Left colon (tissue), 2 donors: ENCODE results near the gene VAC14. TPM values are rescaled to one million over a fixed set of nuclear protein-coding genes. Genes with fewer than 3 reads are reported as not detected.

Source experiments
- ATAC-seq: fragments of 200-7000 bp; cut with Tn5 transposase; one replicate; pipeline ENCODE4 v1.9.1; 2020; ENCODE audit warnings: mild to moderate bottlenecking, moderate library complexity
- DNase-seq, 2 donors: peaks; one replicate each; pipeline ENCODE4 v3.0.0-alpha.2; 2020
- intact Hi-C, 2 donors: fragments of 100-400 bp; cut with DNase I in 1 of 2; cut with micrococcal nuclease in 1 of 2; formaldehyde crosslinking; loops; one replicate each; pipeline versions ENCODE4 v1.11.2 to v1.14.0; 2022; cut with DNase I, micrococcal nuclease
- total RNA-seq, 2 donors: library from RNA; stranded (reverse); fragmentation: NEBNext Ultra II Directional; extraction: Animal tissue kit (Norgen Biotek cat#: 25700); gene quantifications; one replicate each; pipeline ENCODE4 v1.2.1, GENCODE V29; 2021
- donor health status: DM: no; HTN: no; CAD: no.
- donor health status: DM: yes; HTN: yes; CAD: no.

VAC14 gene
- total RNA-seq, 2 donors from 2014 or later: 26.9 to 32.1 TPM

DNA sequence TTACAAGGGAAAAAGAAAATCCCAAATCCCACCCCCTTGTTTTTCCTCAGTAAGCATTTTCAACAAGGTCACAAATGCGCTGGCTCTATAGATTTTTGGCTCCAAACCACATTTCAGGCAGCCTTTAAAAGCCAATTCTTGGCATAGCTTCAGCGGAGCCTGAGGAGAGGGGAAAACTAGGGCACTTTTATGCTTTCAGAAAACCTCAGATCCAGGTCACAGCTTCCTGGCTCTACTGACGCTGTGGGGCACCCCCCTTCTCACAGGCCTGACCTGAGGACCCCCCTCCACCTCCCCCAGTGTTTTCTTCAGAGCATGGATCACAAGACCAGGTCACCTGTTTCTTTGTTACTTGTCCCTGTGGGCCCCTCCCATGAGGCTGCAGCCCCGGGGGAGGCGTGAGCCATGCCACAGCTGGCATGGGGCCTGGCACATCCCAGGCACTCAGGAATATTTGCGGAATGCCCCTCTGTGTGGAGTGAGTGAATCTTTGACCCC is 85.0 kb downstream of the VAC14 start:
- intact Hi-C loops: no loop called here
- no peak for DNase-seq
- no peak for ATAC-seq

DNA sequence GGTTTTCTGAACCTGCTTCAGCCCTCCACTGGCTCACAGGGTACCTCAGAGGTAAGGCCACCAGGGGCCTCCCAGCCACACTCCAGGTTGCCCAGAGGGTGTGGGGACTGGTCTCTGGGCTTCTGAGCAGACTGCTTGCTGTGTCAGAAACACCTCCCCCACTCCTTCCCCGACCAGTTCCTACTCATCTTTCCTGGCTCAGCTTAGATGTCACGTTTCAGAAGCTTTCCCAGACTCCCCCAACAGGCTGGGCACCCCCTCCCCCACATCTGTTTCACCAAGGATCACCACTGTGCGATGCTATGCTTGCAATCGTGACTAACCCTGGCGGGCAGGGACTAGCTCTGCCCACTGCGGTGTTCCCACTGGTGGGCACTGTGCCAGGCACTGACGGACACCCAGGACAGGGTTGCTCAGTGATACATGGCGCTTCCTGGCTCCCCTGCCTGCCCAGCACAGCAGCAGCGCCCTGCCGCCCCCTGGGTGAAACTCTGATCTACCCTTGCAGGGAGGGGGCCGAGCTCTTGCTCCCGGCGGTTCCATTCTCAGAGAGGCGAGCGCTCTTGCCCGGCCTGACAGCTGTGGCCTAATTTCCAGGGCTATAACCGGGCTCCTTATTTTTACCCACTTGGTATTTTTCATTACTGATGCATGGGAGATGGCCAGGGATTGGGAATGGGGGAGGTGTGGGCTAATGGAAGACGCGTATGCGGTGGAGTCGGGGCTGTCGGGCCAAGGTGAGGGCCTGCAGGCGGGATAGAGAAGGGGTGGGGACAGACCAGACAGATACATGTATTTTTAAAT is 85.7 kb downstream of the VAC14 start:
- intact Hi-C loops: no loop called here
- DNase-seq (peak; percentile 48 to 84), ATAC-seq (peak; percentile 45)

DNA sequence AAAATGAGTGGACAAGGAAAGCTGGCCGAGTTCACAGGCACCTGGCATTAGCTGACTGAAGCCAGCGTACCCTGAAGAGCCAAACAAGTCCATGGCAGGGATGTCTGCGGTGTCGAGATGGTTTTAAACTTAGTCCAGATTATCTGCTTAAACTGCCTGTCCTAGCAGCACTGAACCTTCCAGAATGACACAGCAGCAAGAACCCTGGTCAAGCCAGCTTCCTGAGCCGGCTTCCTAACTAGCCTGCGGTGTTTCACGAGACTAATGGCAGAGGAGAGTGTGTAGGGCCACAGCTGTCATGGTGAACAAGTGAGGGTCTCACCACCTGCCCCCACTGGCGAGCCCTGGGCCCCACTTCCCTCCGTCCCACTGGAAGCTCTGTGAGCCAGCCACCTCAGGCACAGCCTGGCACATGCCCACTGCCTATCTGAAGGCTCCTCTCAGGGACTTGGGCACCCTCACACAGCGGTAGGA is 86.3 kb downstream of the VAC14 start:
- ATAC-seq (no peak), DNase-seq (no peak)
- intact Hi-C loops: no loop called here

- intact Hi-C loops: no loop called here
- ATAC-seq (no peak), DNase-seq (no peak)
Measured at GRCh38 chr16:70713824-70714223, 87.1 kb downstream of the VAC14 start.

- no peak for DNase-seq
- intact Hi-C loops: no loop called here
- no peak for ATAC-seq
Measured at GRCh38 chr16:70713342-70713741, 87.6 kb downstream of the VAC14 start.

DNA sequence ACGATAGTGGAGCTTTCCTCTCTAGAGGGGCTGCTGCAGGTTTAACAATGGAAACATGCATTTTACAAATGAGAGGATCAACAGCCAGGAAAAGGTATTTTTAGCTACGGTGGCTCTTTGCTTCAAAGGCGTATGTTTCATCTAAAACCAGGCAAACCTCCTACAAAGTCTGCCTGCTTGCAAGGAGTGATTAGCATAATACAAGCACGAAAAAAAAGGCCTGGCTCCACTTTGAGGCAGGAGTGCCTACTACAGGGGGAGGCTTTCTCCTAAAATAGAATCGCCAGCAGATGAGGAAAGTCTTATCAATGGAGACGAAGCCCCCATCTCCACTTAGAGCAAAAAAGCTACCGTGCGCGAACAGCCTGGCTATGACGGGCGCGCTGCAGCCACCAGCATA is 88.0 kb downstream of the VAC14 start:
- intact Hi-C loops: no loop called here
- no peak for DNase-seq
- no peak for ATAC-seq

DNA sequence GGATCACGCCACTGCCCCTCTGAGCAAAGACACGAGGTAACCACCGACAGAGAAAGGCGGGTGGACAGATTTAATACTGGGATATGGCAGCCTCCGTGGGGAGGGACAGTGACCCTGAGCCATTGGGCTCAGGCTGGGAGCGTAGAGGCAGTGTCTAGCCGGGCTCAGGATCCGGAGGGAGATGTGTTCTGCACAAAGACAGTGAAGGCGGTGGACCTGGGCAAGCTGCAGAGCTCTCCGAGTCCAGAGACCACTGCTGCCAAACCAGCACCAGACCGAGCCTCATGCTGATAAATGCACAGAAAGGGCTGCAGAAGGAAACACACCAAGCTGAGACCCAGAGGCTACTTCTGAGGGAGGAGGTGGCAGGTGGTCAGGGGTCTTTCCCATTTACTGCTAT is 88.6 kb downstream of the VAC14 start:
- intact Hi-C loops: no loop called here
- DNase-seq (no peak), ATAC-seq (no peak)

- ATAC-seq: no peak
- DNase-seq: no peak
- intact Hi-C loops: no loop called here
Measured at GRCh38 chr16:70711211-70712031, 89.5 kb downstream of the VAC14 start.

DNA sequence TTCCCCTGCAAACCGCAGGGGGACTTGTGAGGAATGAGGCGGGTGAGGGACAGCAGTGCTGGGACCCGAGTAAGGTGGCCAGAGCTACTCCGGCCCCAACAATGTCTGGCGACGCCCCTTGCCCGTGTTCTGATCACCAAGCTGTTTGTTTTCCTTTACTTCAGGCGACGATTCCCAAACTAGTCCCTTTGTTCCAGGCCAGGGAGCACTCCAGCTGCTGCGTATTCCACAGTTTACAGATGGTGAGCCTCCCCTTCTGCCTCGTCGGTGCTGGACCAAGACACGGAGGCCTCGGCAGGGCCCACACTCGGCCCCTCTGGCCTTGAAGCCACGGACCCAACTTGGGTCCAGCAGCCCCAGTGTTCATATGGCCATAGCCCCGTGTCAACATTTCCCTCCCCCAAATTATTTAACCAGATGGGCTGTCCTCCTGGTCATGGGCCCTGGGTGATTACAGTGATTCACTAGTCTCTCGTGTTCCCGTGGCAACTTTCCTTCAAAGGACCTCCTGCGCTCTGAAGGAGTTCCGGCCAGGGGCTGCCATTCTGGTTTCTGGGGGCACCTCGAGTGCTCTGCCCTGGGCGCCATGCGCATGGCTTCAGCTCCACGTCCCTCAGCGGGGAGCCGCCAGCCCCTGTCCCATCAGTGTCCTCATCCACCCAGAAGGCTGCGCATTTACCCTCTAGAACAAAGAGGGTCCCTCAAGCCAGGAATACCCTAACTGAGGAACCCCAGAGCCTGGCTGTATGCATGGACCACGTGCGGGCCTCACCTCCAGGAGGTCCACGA is 90.3 kb downstream of the VAC14 start:
- ATAC-seq (no peak), DNase-seq (no peak)
- intact Hi-C loops: no loop called here

DNA sequence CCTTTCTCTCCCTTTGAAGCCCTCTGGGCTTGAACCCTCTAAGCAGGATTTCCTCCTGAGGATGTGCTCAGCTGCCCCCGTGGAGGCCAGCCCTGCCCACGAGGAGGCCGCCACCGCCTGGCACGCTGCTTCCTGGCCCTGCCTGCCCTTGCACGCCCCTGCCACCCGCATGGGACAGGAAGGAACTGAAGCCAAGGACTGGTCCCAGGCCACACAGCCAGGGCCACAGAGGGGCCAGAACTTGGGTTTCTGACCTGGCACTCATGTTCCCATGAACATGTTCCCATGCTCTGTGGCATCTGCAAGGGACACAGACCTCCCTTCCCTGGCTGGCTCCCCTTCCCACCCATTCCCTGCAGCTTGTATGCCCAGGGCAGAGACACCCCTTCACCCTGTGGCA is 91.0 kb downstream of the VAC14 start:
- intact Hi-C loops: no loop called here
- DNase-seq: no peak
- ATAC-seq: no peak

- no peak for ATAC-seq
- intact Hi-C loops: no loop called here
- DNase-seq: no peak
Measured at GRCh38 chr16:70709457-70709856, 91.5 kb downstream of the VAC14 start.

DNA sequence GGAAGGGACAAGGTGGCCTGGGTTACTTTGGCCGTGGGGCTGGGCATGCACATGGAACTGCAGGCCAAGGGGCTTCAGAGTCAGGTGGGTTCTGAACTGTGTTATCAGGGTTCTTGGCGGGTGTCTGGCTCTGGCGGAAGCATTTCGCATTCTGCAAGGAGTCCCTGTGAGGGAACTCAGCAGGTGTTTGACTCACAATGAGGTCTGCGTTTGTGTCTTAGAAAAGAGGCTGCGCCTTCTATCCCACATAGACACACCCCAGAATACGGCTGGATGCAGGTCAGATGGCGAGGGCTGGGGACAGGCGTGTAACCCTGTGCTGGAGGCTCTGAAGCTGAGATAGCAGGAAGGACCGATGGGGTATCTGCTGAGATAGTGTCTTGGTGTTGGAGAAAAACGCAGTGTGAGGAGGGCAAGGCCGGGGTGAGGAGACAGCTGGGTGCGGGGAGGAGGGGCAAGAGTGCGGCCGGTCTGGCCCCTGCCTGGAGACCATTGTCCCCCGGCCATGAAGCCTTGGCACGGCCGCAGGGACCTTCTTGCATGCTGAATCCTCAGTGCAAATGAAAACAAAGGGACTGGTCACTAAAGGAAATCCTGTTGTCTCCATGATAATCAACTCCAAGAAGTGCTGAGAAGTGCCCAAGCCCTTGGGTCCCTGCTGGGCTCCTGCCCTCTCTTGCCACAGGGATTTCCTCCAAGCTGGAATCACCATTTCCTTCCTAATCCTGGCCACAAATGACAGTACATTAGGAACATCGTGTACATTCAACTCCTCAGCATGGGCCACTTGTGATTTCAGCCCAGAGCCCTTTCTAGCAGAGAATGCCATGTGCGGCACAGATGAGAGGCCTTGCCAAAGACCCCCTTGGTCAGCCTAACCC is 92.4 kb downstream of the VAC14 start:
- DNase-seq (no peak), ATAC-seq (no peak)
- intact Hi-C loops: no loop called here

GRCh38 chr16:70706948-70707465 is 94.0 kb downstream of the VAC14 start:
- ATAC-seq: no peak
- intact Hi-C loops: no loop called here

GRCh38 chr16:70705056-70705455 is 95.9 kb downstream of the VAC14 start:
- intact Hi-C loops: no loop called here
- DNase-seq (no peak), ATAC-seq (no peak)

More at GRCh38 chr16:70706948-70707465, 94.0 kb downstream of the VAC14 start:
- DNase-seq: no peak

DNA sequence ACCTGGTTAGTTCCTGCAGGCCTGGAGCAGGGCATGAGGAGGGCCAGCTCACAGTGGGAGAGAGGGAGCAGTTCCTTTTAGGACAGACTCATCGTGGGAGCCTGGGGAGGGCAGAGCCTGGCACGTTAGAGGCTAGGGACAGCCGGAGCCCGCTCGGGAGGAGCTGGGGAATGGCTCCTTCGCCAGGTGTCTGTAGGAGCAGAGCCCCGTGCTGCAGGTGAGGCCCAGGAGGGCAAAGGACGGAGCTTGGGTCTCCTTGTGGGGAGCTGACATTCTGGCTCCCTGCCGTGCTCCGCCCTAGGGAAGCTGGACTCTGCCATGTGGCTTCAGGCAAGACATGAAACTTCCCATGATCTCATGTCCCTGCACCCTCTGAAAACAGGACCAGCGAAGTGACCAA is 96.4 kb downstream of the VAC14 start:
- ATAC-seq (no peak), DNase-seq (no peak)
- intact Hi-C loops: no loop called here

DNA sequence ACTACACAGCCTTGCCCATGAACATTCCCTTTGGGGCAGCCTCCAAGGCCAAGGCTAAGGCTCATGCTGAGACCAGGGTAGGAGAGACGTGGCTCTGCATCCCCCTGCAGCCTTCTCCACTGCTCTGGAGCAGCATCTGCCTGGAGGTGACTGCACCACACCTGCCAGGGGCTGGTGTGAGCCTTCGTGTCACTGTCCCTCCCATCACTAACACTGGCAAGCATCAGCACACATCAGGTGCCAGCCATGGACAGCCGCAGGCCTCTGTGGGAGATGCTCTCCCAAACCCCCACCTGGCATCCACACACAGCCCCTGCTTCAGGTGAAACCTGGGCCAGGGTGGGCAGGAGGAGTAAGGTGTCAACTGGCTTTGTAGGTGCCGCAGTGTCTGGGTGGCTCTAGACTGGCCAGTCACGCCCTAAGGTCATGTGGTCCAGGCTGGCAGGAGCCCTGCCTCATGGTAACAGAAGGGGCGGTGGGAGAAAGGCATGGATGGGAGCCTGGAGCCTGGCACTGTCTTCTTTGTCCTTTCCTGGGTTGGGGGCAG is 97.0 kb downstream of the VAC14 start:
- intact Hi-C loops: no loop called here
- DNase-seq: no peak
- peak; percentile 25 for ATAC-seq

- peak; percentile 38 for ATAC-seq
- peak in 1 of 2 donors; percentile 68 for DNase-seq
- intact Hi-C loops: no loop called here
Measured at GRCh38 chr16:70703041-70703834, 97.7 kb downstream of the VAC14 start.
